Dedifferentiated amniotic fluid mesenchymal stem cell (primary cell): ENCODE measurements around the gene STX3.
"Not testable (repeated sequence)": the region's sequence is repeated elsewhere in the genome, so short reads cannot be mapped to it uniquely, and the experiment has no call there.

Source experiments
- DNase-seq: peaks from one replicate; pipeline ENCODE4 v3.0.0-alpha.2; 2016; ENCODE audit errors: extremely low spot score

STX3 gene

DNA sequence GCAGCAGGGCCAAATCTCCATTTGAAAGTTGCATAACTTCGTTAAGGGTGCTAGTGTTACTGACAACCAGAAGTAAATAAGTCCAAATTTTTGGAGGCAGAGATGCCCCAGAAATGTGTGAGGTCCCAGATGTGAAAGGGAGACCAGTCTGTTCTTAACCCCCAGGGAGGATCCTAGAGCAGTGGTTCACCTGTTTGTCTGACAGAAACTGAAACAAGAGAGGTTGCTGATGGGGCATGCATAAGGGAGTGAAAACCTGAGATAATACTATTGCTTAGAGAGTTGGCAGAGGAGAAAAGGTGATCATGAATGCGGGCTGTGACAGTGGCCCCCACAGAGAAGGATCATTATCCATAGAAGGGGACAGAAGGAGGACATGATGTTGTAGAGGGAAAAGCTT lies 86.3 kb downstream of the STX3 start:
- DNase-seq = no peak

GRCh38 chr11:59842316-59842715 lies 87.1 kb downstream of the STX3 start:
- no peak for DNase-seq

- DNase-seq = no peak
Measured at GRCh38 chr11:59845399-59845798, 90.2 kb downstream of the STX3 start, which contains the start of gene CBLIF. Gene CBLIF, minus strand, starts transcription at chr11:59845499. Its CDS starts 46 bp downstream, at chr11:59845453.

DNA sequence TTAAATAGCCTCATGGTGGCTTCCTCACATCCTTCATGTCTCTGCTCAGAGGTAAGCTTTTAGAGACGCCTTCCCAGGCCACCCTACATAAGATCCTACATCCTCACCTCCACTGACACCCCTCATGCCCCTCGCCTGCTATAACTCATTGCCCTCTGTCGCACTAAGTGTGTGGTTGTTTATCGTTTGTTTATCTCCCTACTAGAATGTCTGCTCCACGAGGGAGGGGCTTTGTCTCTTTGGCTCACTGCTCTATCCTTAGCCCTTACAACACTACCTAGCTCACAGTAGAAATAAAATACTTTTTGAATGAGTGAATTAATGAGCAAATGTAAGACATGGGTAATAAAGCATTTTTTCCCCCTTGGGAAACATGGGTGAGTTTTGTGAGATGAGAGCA lies 91.4 kb downstream of the STX3 start:
- no peak for DNase-seq

- DNase-seq = no peak
Measured at GRCh38 chr11:59847626-59848025, 92.5 kb downstream of the STX3 start.

GRCh38 chr11:59848439-59848838 lies 93.3 kb downstream of the STX3 start:
- not testable (repeated sequence) for DNase-seq

GRCh38 chr11:59849129-59849528 lies 94.0 kb downstream of the STX3 start:
- DNase-seq = no peak

DNA sequence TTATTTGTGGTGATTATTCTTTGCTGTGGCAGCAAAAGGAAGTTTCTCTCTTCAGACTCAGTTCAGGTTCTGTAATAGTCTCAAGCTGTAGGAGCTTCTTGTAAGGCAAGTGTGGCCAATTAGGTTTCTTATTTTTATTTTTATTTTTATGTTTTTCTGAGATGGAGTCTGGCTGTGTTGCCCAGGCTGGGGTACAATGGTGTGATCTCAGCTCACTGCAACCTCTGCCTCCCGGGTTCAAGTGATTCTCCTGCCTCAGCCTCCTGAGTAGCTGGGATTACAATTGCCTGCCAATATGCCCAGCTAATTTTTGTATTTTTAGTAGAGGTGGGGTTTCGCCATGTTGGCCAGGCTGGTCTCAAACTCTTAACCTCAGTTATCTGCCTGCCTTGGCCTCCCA lies 94.4 kb downstream of the STX3 start:
- DNase-seq = not testable (repeated sequence)

- DNase-seq = not testable (repeated sequence)
Measured at GRCh38 chr11:59851416-59851815, 96.2 kb downstream of the STX3 start.

DNA sequence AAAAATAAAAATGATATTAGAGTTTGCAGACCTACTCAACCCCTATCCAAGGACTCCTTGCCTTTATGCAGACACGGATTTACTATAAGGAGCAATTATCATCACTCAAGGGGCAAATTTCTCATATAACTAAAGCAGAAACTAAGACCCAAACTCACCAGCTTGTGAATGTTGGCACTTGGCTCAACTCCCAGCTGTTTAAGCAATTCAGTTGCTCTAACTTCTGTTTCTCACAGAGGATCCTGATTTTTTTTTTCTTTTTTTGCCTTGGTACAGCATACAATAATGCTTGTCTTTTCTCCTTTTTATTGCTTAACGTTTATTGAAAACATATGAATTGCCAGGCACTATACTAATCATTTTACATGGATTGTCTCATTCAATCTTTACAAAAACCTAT lies 99.7 kb downstream of the STX3 start:
- no peak for DNase-seq
